ENCODE data around the gene KIF5B. TPM values are rescaled to one million over a fixed set of nuclear protein-coding genes. Genes with fewer than 3 reads are reported as not detected.

Gene KIF5B
- total RNA-seq (2021) (135 and 148 TPM in 2 replicates), Bru-seq, nascent RNA (percentile 97 among the genes with signal in this experiment), BruChase-seq, experiment 1, labeled RNA remaining after a 2-hour chase (percentile 97 among the genes with signal in this experiment), BruChase-seq, experiment 2, labeled RNA remaining after a 6-hour chase (percentile 99 among the genes with signal in this experiment)
- long read RNA-seq, full-length matches to known transcripts = 150 of 277 reads
- long read RNA-seq, partial matches to known transcripts = 99 of 277 reads
- long read RNA-seq, other reads (novel, unspliced or antisense) = 28 of 277 reads

- DNase-seq (ENCODE audit: low spot score) = peak; percentile 91
- H3K27me3 ChIP-seq (replicated peaks; ENCODE audit: insufficient read depth, low read depth, low read length, poor library complexity) = no peaks in the 10 kb centered on the region
- ChIA-PET CTCF (no interaction called here), POLR2A (ENCODE audit: low non-redundant PET) (no interaction called here)
- H3K27ac ChIP-seq (ENCODE audit: low read depth, low read length, poor library complexity, severe bottlenecking) = peak within 1 kb of the TSS; percentile 95
- H3K36me3 ChIP-seq (ENCODE audit: insufficient read depth, low read length, poor library complexity, severe bottlenecking) = no peaks in the 10 kb centered on the region
- peak within 1 kb of the TSS; percentile 97 for H3K4me3 ChIP-seq (ENCODE audit: low read depth, low read length, poor library complexity, severe bottlenecking)
- intact Hi-C loops (cut with micrococcal nuclease; ENCODE audit: unreplicated experiment) = loop anchor here (5.0 kb wide), 1 partner anchor 291 kb away; the partner anchor contains the start of gene EPC1
- peaks cover 26% of the 10 kb centered on the region for H3K4me1 ChIP-seq (ENCODE audit: insufficient read depth, low read length, poor library complexity, severe bottlenecking)
- TF ChIP-seq CTCF (conservative IDR thresholded peaks at IDR 0.05; ENCODE audit: low read depth, low read length) (no peak), EZH2 (IDR thresholded peaks at IDR 0.05; ENCODE audit: borderline replicate concordance, low read depth, low read length, poor library complexity, severe bottlenecking) (no peak)
- H3K9me3 ChIP-seq (ENCODE audit: low read depth, low read length, poor library complexity, severe bottlenecking) = no peaks in the 10 kb centered on the region
- no TSS peak for BruUV-seq (replicated peaks)
These were observed at the start of gene KIF5B for GRCh38 chr10:32056136-32057035. Gene KIF5B, minus strand, starts transcription at chr10:32056425. Its CDS starts 452 bp downstream, at chr10:32055973.

DNA sequence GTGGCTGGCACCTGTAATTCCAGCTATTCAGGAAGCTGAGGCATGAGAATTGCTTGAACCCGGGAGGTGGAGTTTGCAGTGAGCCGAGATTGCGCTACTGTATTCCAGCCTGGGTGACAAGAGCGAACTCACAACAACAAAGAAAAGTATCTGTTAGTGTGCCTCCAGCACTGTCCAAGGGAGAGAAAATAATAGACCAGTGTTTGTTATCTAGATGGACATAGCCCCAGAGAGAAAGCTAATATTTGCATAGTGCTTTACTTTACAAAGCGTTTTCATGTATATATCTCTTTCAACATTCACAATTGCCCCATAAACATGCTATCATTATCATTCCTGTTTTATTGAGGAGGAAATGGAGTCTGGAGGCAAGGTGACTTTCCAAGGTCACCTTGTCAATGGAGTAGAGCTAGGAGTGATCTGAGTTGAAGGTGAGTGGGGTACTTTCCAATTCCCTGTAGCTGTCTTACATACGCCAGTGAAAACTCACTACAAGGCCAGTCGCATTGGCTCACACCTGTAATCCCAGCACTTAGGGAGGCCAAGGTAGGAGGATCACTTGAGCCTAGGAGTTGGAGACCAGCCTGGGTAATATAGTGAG, 49.7 kb upstream of the KIF5B start:
- H3K36me3 ChIP-seq (ENCODE audit: insufficient read depth, low read length, poor library complexity, severe bottlenecking) = no peaks in the 10 kb centered on the region
- TF ChIP-seq EZH2 (IDR thresholded peaks at IDR 0.05; ENCODE audit: borderline replicate concordance, low read depth, low read length, poor library complexity, severe bottlenecking) = no peak
- TF ChIP-seq CTCF (conservative IDR thresholded peaks at IDR 0.05; ENCODE audit: low read depth, low read length) = no peak
- H3K4me1 ChIP-seq (ENCODE audit: insufficient read depth, low read length, poor library complexity, severe bottlenecking) = no peaks in the 10 kb centered on the region
- ChIA-PET CTCF (no interaction called here), POLR2A (ENCODE audit: low non-redundant PET) (no interaction called here)
- H3K27ac ChIP-seq (ENCODE audit: low read depth, low read length, poor library complexity, severe bottlenecking) = no peak overlapping the region
- intact Hi-C loops (cut with micrococcal nuclease; ENCODE audit: unreplicated experiment) = no loop called here
- H3K9me3 ChIP-seq (ENCODE audit: low read depth, low read length, poor library complexity, severe bottlenecking) = no peaks in the 10 kb centered on the region
- H3K4me3 ChIP-seq (ENCODE audit: low read depth, low read length, poor library complexity, severe bottlenecking) = no peak overlapping the region
- DNase-seq (ENCODE audit: low spot score) = no peak
- H3K27me3 ChIP-seq (replicated peaks; ENCODE audit: insufficient read depth, low read depth, low read length, poor library complexity) = no peaks in the 10 kb centered on the region
- BruUV-seq (replicated peaks) = no TSS peak

DNA sequence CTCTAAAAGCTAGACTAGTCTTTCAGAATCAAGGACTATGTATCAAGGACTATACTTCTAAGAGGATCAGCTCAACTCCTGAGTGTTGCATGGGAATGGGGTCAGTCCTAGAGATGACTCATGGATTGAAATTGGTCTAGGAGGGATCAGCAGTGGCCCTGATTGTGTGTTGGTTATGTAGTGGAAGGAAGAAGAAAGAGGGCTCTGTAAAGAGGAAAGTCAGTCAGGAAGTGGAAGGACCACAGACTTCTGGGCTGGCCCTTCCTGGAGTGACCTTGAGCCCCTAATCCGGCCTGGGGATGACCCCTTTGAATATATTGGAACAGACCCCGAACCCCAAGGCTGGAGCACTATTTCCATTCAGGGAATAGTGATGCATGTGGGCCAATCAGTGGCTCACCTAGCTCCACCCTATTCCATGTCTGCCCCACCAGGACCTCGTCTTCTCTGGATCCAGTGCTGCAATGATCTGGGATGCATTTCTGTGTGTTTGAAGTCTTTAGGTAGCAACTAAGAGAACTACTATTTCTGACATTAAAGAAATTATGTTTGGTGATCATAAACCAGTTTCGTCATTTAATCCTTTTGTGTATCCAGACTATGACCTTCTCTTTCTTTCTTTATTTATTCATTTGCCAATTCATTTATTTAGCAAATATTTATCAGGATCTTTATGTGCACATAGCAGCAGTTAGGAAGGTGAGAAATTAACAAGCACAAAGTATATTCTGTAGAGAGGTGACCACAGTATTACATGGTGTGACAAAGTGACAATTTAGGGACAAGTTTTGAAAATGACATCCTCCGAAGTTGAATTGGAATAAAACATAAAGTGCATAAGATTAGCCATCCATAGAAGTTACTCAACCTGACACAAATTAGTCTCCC, 48.6 kb upstream of the KIF5B start:
- TF ChIP-seq EZH2 (IDR thresholded peaks at IDR 0.05; ENCODE audit: borderline replicate concordance, low read depth, low read length, poor library complexity, severe bottlenecking) (no peak), CTCF (conservative IDR thresholded peaks at IDR 0.05; ENCODE audit: low read depth, low read length) (no peak)
- no peaks in the 10 kb centered on the region for H3K9me3 ChIP-seq (ENCODE audit: low read depth, low read length, poor library complexity, severe bottlenecking)
- H3K27ac ChIP-seq (ENCODE audit: low read depth, low read length, poor library complexity, severe bottlenecking) = no peak overlapping the region
- no peak for DNase-seq (ENCODE audit: low spot score)
- ChIA-PET POLR2A (ENCODE audit: low non-redundant PET) (no interaction called here), CTCF (no interaction called here)
- BruUV-seq (replicated peaks) = no TSS peak
- no peaks in the 10 kb centered on the region for H3K36me3 ChIP-seq (ENCODE audit: insufficient read depth, low read length, poor library complexity, severe bottlenecking)
- no peaks in the 10 kb centered on the region for H3K4me1 ChIP-seq (ENCODE audit: insufficient read depth, low read length, poor library complexity, severe bottlenecking)
- no peaks in the 10 kb centered on the region for H3K27me3 ChIP-seq (replicated peaks; ENCODE audit: insufficient read depth, low read depth, low read length, poor library complexity)
- no peak overlapping the region for H3K4me3 ChIP-seq (ENCODE audit: low read depth, low read length, poor library complexity, severe bottlenecking)
- intact Hi-C loops (cut with micrococcal nuclease; ENCODE audit: unreplicated experiment) = no loop called here
